Measurements from ENCODE around the gene PPP6R3.
A peak's percentile ranks its signal among the peaks of the same experiment; 100 is the strongest.

The PPP6R3 gene

GRCh38 chr11:68654978-68655377, 194.4 kb downstream of the PPP6R3 start:
- DNase-seq: no peak

- no peak for DNase-seq
These were observed 194.9 kb downstream of the PPP6R3 start for GRCh38 chr11:68655406-68655805.

GRCh38 chr11:68655806-68656205, 195.3 kb downstream of the PPP6R3 start:
- DNase-seq: no peak

GRCh38 chr11:68657021-68657780, 196.6 kb downstream of the PPP6R3 start:
- DNase-seq: no peak

- DNase-seq: no peak
These were observed 197.5 kb downstream of the PPP6R3 start for GRCh38 chr11:68658097-68658496.

- DNase-seq: no peak
These were observed 198.1 kb downstream of the PPP6R3 start for GRCh38 chr11:68658661-68659060.

GRCh38 chr11:68659158-68659921, 198.8 kb downstream of the PPP6R3 start:
- peak; percentile 60 to 97 (median 84) for DNase-seq

- no peak for DNase-seq
These were observed 199.7 kb downstream of the PPP6R3 start for GRCh38 chr11:68660066-68660810.

- no peak for DNase-seq
These were observed 200.5 kb downstream of the PPP6R3 start for GRCh38 chr11:68661014-68661413.

- no peak for DNase-seq
These were observed 201.4 kb downstream of the PPP6R3 start for GRCh38 chr11:68661697-68662603.

GRCh38 chr11:68663482-68664010, 203.0 kb downstream of the PPP6R3 start:
- no peak for DNase-seq

GRCh38 chr11:68664141-68664540, 203.6 kb downstream of the PPP6R3 start:
- no peak for DNase-seq

- DNase-seq: no peak
These were observed 204.4 kb downstream of the PPP6R3 start for GRCh38 chr11:68664906-68665305.

Data from NCI-H1417 (cell line).